Ovary (tissue), 9 donors: Measurements from ENCODE around the gene GCK. TPM values are rescaled to one million over a fixed set of nuclear protein-coding genes. Genes with fewer than 3 reads are reported as not detected.

ENCODE experiments used
- DNase-seq, 5 donors: peaks; one replicate each; pipeline ENCODE4 v3.0.0-alpha.2; 2019 to 2020
- H3K27ac ChIP-seq, 2 donors: fragments of 200-600 bp; one replicate each; pipeline versions ENCODE4 v1.5.1 to v1.8.0; 2019 to 2022
- H3K27me3 ChIP-seq: fragments of 200-600 bp; one replicate; pipeline ENCODE4 v1.8.0; 2022
- H3K36me3 ChIP-seq: fragments of 200-600 bp; sonication (generic); one replicate; pipeline ENCODE4 v1.5.1; 2019
- H3K4me1 ChIP-seq: one replicate; pipeline ENCODE4 v1.8.1; 2013; ENCODE audit warnings: mild to moderate bottlenecking, moderate library complexity; ENCODE audit not compliant: insufficient read depth
- H3K4me3 ChIP-seq: fragments of 200-600 bp; sonication (generic); one replicate; pipeline ENCODE4 v1.5.1; 2017
- H3K9me3 ChIP-seq, 2 donors: fragments of 200-600 bp in 1 of 2; sonication (generic) in 1 of 2; one replicate each; pipeline versions ENCODE4 v1.5.1 to v1.8.1; 2013 to 2019; ENCODE audit warnings: mild to moderate bottlenecking in 1 of 2, moderate library complexity in 1 of 2
- CTCF ChIP-seq, 3 donors: fragments of 450-650 bp in 2 of 3; fragments of 200-600 bp in 1 of 3; IDR thresholded peaks; one replicate each; pipeline versions ENCODE4 v1.5.1 to v1.8.0; 2016 to 2022; ENCODE audit warnings: antibody characterized with exemption in 3 of 3, mild to moderate bottlenecking in 1 of 3
- EP300 ChIP-seq: sonication (generic); formaldehyde crosslinking; IDR thresholded peaks from one replicate; pipeline ENCODE4 v1.6.1; 2017; ENCODE audit warnings: antibody characterized with exemption
- POLR2A ChIP-seq: fragments of 450-650 bp; IDR thresholded peaks from one replicate; pipeline ENCODE4 v1.6.1; 2017; ENCODE audit warnings: antibody characterized with exemption, mild to moderate bottlenecking, moderate library complexity
- WGBS, 3 donors: extraction: QIAGEN DNeasy Blood & Tissue Kit in 1 of 3; methylation state at CpG; one replicate each; pipeline versions ENCODE4 v1.1.5 to v1.1.7; 2013 to 2017; 5-methylcytosine and 5-hydroxymethylcytosine counted together
- intact Hi-C, 4 donors: fragments of 100-400 bp; cut with DNase I; formaldehyde crosslinking; loops; one replicate each; pipeline versions ENCODE4 v1.11.0 to v1.15.1; 2022 to 2023
- polyA plus RNA-seq, 2 donors: library from polyadenylated mRNA; stranded (reverse); fragments of 200-250 nt in 1 of 2; fragments of 350-450 nt in 1 of 2; fragmentation: Illumina TruSeq in 1 of 2; extraction: RNeasy Lipid Tissue Mini Kit (QIAGEN cat#74804) in 1 of 2; gene quantifications; one replicate each; pipeline ENCODE4 v1.2.3, GENCODE V29; 2013 to 2014
- total RNA-seq, 7 donors: library from RNA; depleted of rRNA in 2 of 7; stranded (reverse); fragments of >200 nt in 2 of 7; fragmentation: NEBNext Ultra II Directional in 3 of 7; extraction: Animal tissue kit (Norgen Biotek cat#: 25700) in 3 of 7; gene quantifications; one replicate each; pipeline versions ENCODE4 v1.1.0 to v1.2.4, GENCODE V29; 2016 to 2023
- donor health status: DM: no; HTN: no; CAD: no; lungs with moderate emphysema.
- donor health status: DM: no; HTN: no; CAD: no.
- donor health status: Bipolar disorder and iron deficiency.
- donor health status: DM: yes; HTN: yes; CAD: no.
- donor health status: DM: no; HTN: no; CAD: no.
- donor health status: DM: yes; HTN: yes; CAD: no.

The GCK gene
- total and polyA plus RNA-seq, 9 donors: 0.48 to 2.9 (median 1.3) TPM

DNA sequence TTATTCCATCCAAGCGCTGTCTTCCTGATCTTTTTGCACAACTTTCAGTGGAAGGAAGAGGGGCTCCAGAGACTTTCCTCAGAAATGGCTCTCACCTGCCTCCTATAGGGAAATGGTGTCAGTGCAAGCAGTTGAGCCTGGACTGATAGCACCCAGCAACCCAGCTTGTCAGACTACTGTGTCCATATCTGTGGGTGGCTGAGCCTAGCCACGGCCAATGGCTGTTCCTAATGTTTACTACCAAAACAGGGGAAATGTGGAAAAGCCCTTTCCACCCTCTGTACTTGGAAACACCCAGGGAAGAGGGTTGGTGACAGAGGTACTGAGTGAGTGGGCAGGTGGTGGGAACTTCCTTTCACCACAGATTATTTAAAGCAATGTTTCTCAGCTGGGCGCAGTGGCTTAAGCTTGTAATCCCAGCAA is 7.2 kb upstream of the GCK start:
- 19 to 25% (median 22%) methylated on average over 3 of the region's 3 CpGs for WGBS, 3 donors
- no peak overlapping the region for H3K4me3 ChIP-seq
- H3K27me3 ChIP-seq: no peaks in the 10 kb centered on the region
- H3K9me3 ChIP-seq: no peaks in the 10 kb centered on the region
- TF ChIP-seq EP300 (no peak), CTCF (IDR thresholded peaks at IDR 0.05) (peak in 2 of 3 donors; percentile 53 to 54)
- intact Hi-C loops: loop anchor here in 3 of 4 donors (5.0 to 10.0 kb wide), 3 partner anchors 62 to 142 kb away; no protein-coding TSS in a partner anchor
- DNase-seq: peak in 1 of 5 donors; percentile 43
- H3K27ac ChIP-seq: no peak overlapping the region
- no peaks in the 10 kb centered on the region for H3K36me3 ChIP-seq
- H3K4me1 ChIP-seq: no peaks in the 10 kb centered on the region

DNA sequence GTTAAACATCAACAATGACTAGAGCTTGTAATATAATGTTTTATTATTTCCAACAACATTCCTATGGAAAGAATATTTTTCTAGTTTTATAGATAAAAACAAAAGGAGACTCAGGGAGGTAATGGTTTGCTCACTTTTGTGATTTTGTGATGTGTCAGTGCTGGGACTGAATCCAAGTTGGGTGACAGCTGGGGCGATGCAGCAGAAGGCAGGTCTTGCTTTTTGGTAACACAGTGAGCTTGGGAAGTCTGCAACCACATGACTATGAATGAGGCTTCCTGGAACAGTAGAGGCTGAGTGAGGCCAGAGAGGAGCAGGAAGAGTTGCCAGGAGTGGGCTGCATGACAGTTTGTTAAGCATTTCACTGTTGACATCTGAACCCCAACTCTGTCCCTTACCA is 6.7 kb upstream of the GCK start:
- Histone ChIP-seq H3K27me3 (no peaks in the 10 kb centered on the region), H3K27ac (no peak overlapping the region), H3K4me3 (no peak overlapping the region), H3K36me3 (no peaks in the 10 kb centered on the region), H3K9me3 (no peaks in the 10 kb centered on the region), H3K4me1 (no peaks in the 10 kb centered on the region)
- intact Hi-C loops: loop anchor here in 3 of 4 donors (5.0 to 10.0 kb wide), 3 partner anchors 61 to 141 kb away; no protein-coding TSS in a partner anchor
- 43 to 50% (median 44%) methylated on average over 1 of the region's 1 CpG for WGBS, 3 donors
- DNase-seq: no peak
- TF ChIP-seq CTCF (IDR thresholded peaks at IDR 0.05) (no peak), EP300 (no peak), POLR2A (no peak)

GRCh38 chr7:44194562-44195145 is 5.4 kb upstream of the GCK start:
- Histone ChIP-seq H3K9me3 (no peaks in the 10 kb centered on the region), H3K27me3 (no peaks in the 10 kb centered on the region), H3K27ac (no peak overlapping the region), H3K36me3 (no peaks in the 10 kb centered on the region), H3K4me3 (no peak overlapping the region), H3K4me1 (no peaks in the 10 kb centered on the region)
- TF ChIP-seq CTCF (IDR thresholded peaks at IDR 0.05): no peak
- WGBS, 3 donors: 67 to 89% (median 83%) methylated on average over 3 of the region's 3 CpGs
- no peak for DNase-seq
- intact Hi-C loops: loop anchor here (5.0 to 10.0 kb wide), 4 partner anchors 60 to 140 kb away; no protein-coding TSS in a partner anchor

GRCh38 chr7:44194069-44194468 is 4.8 kb upstream of the GCK start:
- intact Hi-C loops: loop anchor here in 3 of 4 donors (5.0 to 10.0 kb wide), 3 partner anchors 59 to 139 kb away; no protein-coding TSS in a partner anchor
- H3K4me1 ChIP-seq: no peaks in the 10 kb centered on the region
- H3K27ac ChIP-seq: no peak overlapping the region
- no peak for TF ChIP-seq CTCF (IDR thresholded peaks at IDR 0.05)
- no peak for TF ChIP-seq POLR2A
- TF ChIP-seq EP300: no peak
- H3K4me3 ChIP-seq: no peak overlapping the region
- DNase-seq: no peak
- 54 to 61% (median 61%) methylated on average over 2 of the region's 2 CpGs for WGBS, 3 donors
- no peaks in the 10 kb centered on the region for H3K36me3 ChIP-seq
- H3K27me3 ChIP-seq: no peaks in the 10 kb centered on the region
- H3K9me3 ChIP-seq: no peaks in the 10 kb centered on the region
